OCI-LY1 (cell line): ENCODE results near the gene FZD7.

ENCODE experiments used
- H2AFZ ChIP-seq: fragments of 200-600 bp; sonication (generic), shearing (Covaris generic); 2 replicates; pipeline ENCODE4 v1.6.0; 2014; ENCODE audit warnings: antibody characterized with exemption, mild to moderate bottlenecking, low read length
- H3F3A ChIP-seq: fragments of 200-600 bp; sonication (generic), shearing (Covaris generic); 2 replicates; pipeline ENCODE4 v1.6.0; 2014; ENCODE audit warnings: mild to moderate bottlenecking, antibody characterized with exemption, low read length, moderate library complexity; ENCODE audit not compliant: insufficient read depth
- H3K27ac ChIP-seq: fragments of 200-600 bp; sonication (generic); 2 replicates; pipeline ENCODE4 v1.5.1; 2014; ENCODE audit warnings: low read length, mixed run types, mild to moderate bottlenecking, low read depth; ENCODE audit not compliant: poor library complexity, severe bottlenecking
- H3K27me3 ChIP-seq: fragments of 200-600 bp; sonication (generic); 2 replicates; pipeline ENCODE4 v1.6.0; 2014; ENCODE audit warnings: antibody characterized with exemption, mild to moderate bottlenecking, low read length, moderate library complexity; ENCODE audit not compliant: insufficient read depth
- H3K36me3 ChIP-seq: fragments of 200-600 bp; sonication (generic); 2 replicates; pipeline ENCODE4 v1.6.1; 2014; ENCODE audit warnings: mild to moderate bottlenecking, antibody characterized with exemption, low read length, moderate library complexity, mixed read lengths; ENCODE audit not compliant: insufficient read depth
- H3K4me1 ChIP-seq: fragments of 200-600 bp; sonication (generic); 2 replicates; pipeline ENCODE4 v1.5.1; 2014; ENCODE audit warnings: mild to moderate bottlenecking, low read length, moderate library complexity; ENCODE audit not compliant: insufficient read depth, severe bottlenecking
- H3K4me2 ChIP-seq: fragments of 200-600 bp; sonication (generic), shearing (Covaris generic); 2 replicates; pipeline ENCODE4 v1.6.1; 2014; ENCODE audit warnings: low read length
- H3K4me3 ChIP-seq: fragments of 200-600 bp; sonication (generic); 2 replicates; pipeline ENCODE4 v1.5.1; 2014; ENCODE audit warnings: low read length, low read depth, mild to moderate bottlenecking, mixed read lengths; ENCODE audit not compliant: poor library complexity, severe bottlenecking
- H3K79me2 ChIP-seq: fragments of 200-600 bp; shearing (Covaris generic); 2 replicates; pipeline ENCODE4 v1.6.1; 2016; ENCODE audit warnings: mixed run types, low read length, mixed read lengths; ENCODE audit not compliant: insufficient read depth
- H3K9ac ChIP-seq: fragments of 200-600 bp; sonication (generic), shearing (Covaris generic); 2 replicates; pipeline ENCODE4 v1.6.1; 2014; ENCODE audit warnings: mild to moderate bottlenecking, low read length, mixed read lengths
- H3K9me2 ChIP-seq: fragments of 200-600 bp; sonication (generic), shearing (Covaris generic); 2 replicates; pipeline ENCODE4 v1.6.1; 2014; ENCODE audit warnings: low read depth, mild to moderate bottlenecking, low read length, mixed read lengths
- H3K9me3 ChIP-seq: fragments of 200-600 bp; shearing (Covaris generic); 2 replicates; pipeline ENCODE4 v1.6.1; 2014; ENCODE audit warnings: low read length, mixed read lengths
- H4K20me1 ChIP-seq: fragments of 200-600 bp; sonication (generic), shearing (Covaris generic); 2 replicates; pipeline ENCODE4 v1.6.0; 2016; ENCODE audit warnings: mild to moderate bottlenecking, low read length; ENCODE audit not compliant: insufficient read depth
- CTCF ChIP-seq: fragments of 200-600 bp; sonication (generic), shearing (Covaris generic); IDR thresholded peaks from 2 replicates; pipeline ENCODE4 v1.5.1; 2017; ENCODE audit warnings: mild to moderate bottlenecking, antibody characterized with exemption, low read length, moderate library complexity, mixed read lengths
- EZH2 ChIP-seq: fragments of 200-600 bp; sonication (generic), shearing (Covaris generic); IDR thresholded peaks from 2 replicates; pipeline ENCODE4 v1.8.0; 2017; ENCODE audit warnings: borderline replicate concordance, mixed run types, mild to moderate bottlenecking, antibody characterized with exemption, low read length, moderate library complexity, mixed read lengths

The FZD7 gene

GRCh38 chr2:202044777-202045176, 11.1 kb downstream of the FZD7 start:
- H3K9me2 ChIP-seq = no peaks in the 10 kb centered on the region
- no peak overlapping the region for H3K4me2 ChIP-seq
- no peaks in the 10 kb centered on the region for H3K9me3 ChIP-seq
- no peaks in the 10 kb centered on the region for H3K4me1 ChIP-seq
- no peak overlapping the region for H2AFZ ChIP-seq
- no peaks in the 10 kb centered on the region for H3K27me3 ChIP-seq
- H3K27ac ChIP-seq = no peak overlapping the region
- no peaks in the 10 kb centered on the region for H4K20me1 ChIP-seq
- no peaks in the 10 kb centered on the region for H3K79me2 ChIP-seq
- H3K9ac ChIP-seq = no peak overlapping the region
- H3K36me3 ChIP-seq = no peaks in the 10 kb centered on the region
- no peak for TF ChIP-seq CTCF
- no peak for TF ChIP-seq EZH2
- no peak overlapping the region for H3K4me3 ChIP-seq
- H3F3A ChIP-seq = no peaks in the 10 kb centered on the region

GRCh38 chr2:202046572-202046971, 12.9 kb downstream of the FZD7 start:
- H3K4me3 ChIP-seq = no peak overlapping the region
- H3K9ac ChIP-seq = no peak overlapping the region
- H3K9me3 ChIP-seq = no peaks in the 10 kb centered on the region

GRCh38 chr2:202049092-202049728, 15.6 kb downstream of the FZD7 start:
- no peak overlapping the region for H3K4me3 ChIP-seq
- no peak overlapping the region for H3K4me2 ChIP-seq
- no peak overlapping the region for H3K9ac ChIP-seq
- H4K20me1 ChIP-seq = no peaks in the 10 kb centered on the region
- no peak overlapping the region for H2AFZ ChIP-seq
- no peak for TF ChIP-seq CTCF
- TF ChIP-seq EZH2 = no peak
- no peaks in the 10 kb centered on the region for H3K27me3 ChIP-seq
- no peak overlapping the region for H3K27ac ChIP-seq
- H3F3A ChIP-seq = no peaks in the 10 kb centered on the region
- H3K4me1 ChIP-seq = no peaks in the 10 kb centered on the region
- H3K9me2 ChIP-seq = no peaks in the 10 kb centered on the region
- no peaks in the 10 kb centered on the region for H3K79me2 ChIP-seq
- no peaks in the 10 kb centered on the region for H3K36me3 ChIP-seq
- no peaks in the 10 kb centered on the region for H3K9me3 ChIP-seq

More at GRCh38 chr2:202046572-202046971, 12.9 kb downstream of the FZD7 start:
- Histone ChIP-seq H4K20me1 (no peaks in the 10 kb centered on the region), H3K27ac (no peak overlapping the region), H2AFZ (no peak overlapping the region), H3K4me2 (no peak overlapping the region), H3K27me3 (no peaks in the 10 kb centered on the region), H3K79me2 (no peaks in the 10 kb centered on the region), H3K4me1 (no peaks in the 10 kb centered on the region), H3K9me2 (no peaks in the 10 kb centered on the region), H3F3A (no peaks in the 10 kb centered on the region), H3K36me3 (no peaks in the 10 kb centered on the region)
- TF ChIP-seq CTCF (no peak), EZH2 (no peak)
